SHP77 treated with DMSO at 0.1 percent for 48 hours (cell line): ENCODE results near the gene CFP.

Experiments
- DNase-seq: peaks from one replicate; lab custom pipeline; 2025; lab: John Stamatoyannopoulos, UW

The CFP gene

GRCh38 chrX:47637546-47638195 is 7.9 kb upstream of the CFP start:
- DNase-seq, result no peak

GRCh38 chrX:47634871-47635575 is 5.3 kb upstream of the CFP start:
- no peak for DNase-seq

- no peak for DNase-seq
Observed at GRCh38 chrX:47633689-47634590, 4.2 kb upstream of the CFP start.

GRCh38 chrX:47632666-47633065 is 2.9 kb upstream of the CFP start:
- DNase-seq, result no peak

- no peak for DNase-seq
Observed at GRCh38 chrX:47631676-47632075, 1.9 kb upstream of the CFP start.

GRCh38 chrX:47628982-47629381 is 748 bp downstream of the CFP start:
- DNase-seq, result no peak

- no peak for DNase-seq
Observed at GRCh38 chrX:47625365-47625764, 4.4 kb downstream of the CFP start.

GRCh38 chrX:47623540-47624027 is 6.1 kb downstream of the CFP start:
- peak; percentile 61 for DNase-seq

GRCh38 chrX:47621851-47622250 is 7.9 kb downstream of the CFP start:
- no peak for DNase-seq

GRCh38 chrX:47620303-47620685 is 9.4 kb downstream of the CFP start:
- DNase-seq, result no peak

GRCh38 chrX:47619486-47620302 is 10.0 kb downstream of the CFP start, which contains the start of gene SYN1:
TSS of gene SYN1 (minus strand) at chrX:47619857. CDS start at chrX:47619728, 129 bp downstream.
- peak; percentile 54 for DNase-seq

GRCh38 chrX:47618923-47619485 is 10.7 kb downstream of the CFP start:
- no peak for DNase-seq

GRCh38 chrX:47614618-47615017 is 15.1 kb downstream of the CFP start:
- DNase-seq, result no peak

- no peak for DNase-seq
Observed at GRCh38 chrX:47613082-47613481, 16.6 kb downstream of the CFP start.

- DNase-seq, result no peak
Observed at GRCh38 chrX:47612418-47612817, 17.3 kb downstream of the CFP start.

GRCh38 chrX:47611926-47612325 is 17.8 kb downstream of the CFP start:
- no peak for DNase-seq

GRCh38 chrX:47611489-47611888 is 18.2 kb downstream of the CFP start:
- DNase-seq, result no peak

- DNase-seq, result no peak
Observed at GRCh38 chrX:47610511-47610910, 19.2 kb downstream of the CFP start.

- no peak for DNase-seq
Observed at GRCh38 chrX:47608130-47608810, 21.5 kb downstream of the CFP start.

GRCh38 chrX:47607091-47607490 is 22.6 kb downstream of the CFP start:
- DNase-seq, result no peak

GRCh38 chrX:47605024-47605423 is 24.7 kb downstream of the CFP start:
- no peak for DNase-seq
